A673 (cell line): ENCODE measurements around the gene DDX55. TPM values are rescaled to one million over a fixed set of nuclear protein-coding genes. Genes with fewer than 3 reads are reported as not detected.
A peak's percentile ranks its signal among the peaks of the same experiment; 100 is the strongest.

Experiments used
- BruUV-seq: library from RNA; stranded (reverse); fragments of 400-500 nt; replicated peaks from 2 replicates; lab custom pipeline; 2021; lab: Mats Ljungman, UMichigan
- CTCF ChIA-PET: fragments of 300-600 bp; sonication (Branson Sonifier 250); formaldehyde crosslinking; loops from one replicate; lab custom pipeline; 2022; ENCODE audit warnings: antibody characterized with exemption; lab: Charles Lee
- POLR2A ChIA-PET: fragments of 300-600 bp; sonication (Branson Sonifier 250); formaldehyde crosslinking; loops from one replicate; lab custom pipeline; 2022; ENCODE audit warnings: antibody characterized with exemption; ENCODE audit not compliant: low non-redundant PET; lab: Charles Lee
- DNase-seq: peaks from one replicate; pipeline ENCODE4 v3.0.0-alpha.2; 2015; ENCODE audit warnings: low spot score
- H3K27ac ChIP-seq: fragments of 200-600 bp; sonication (generic); 2 replicates; pipeline ENCODE4 v1.5.1; 2016; ENCODE audit warnings: mixed run types, low read depth, mild to moderate bottlenecking, mixed read lengths, antibody characterized with exemption, low read length; ENCODE audit not compliant: poor library complexity, severe bottlenecking
- H3K27me3 ChIP-seq: fragments of 200-600 bp; sonication (generic); replicated peaks from 2 replicates; pipeline ENCODE4 v1.6.1; 2017; ENCODE audit warnings: mixed run types, low read depth, mild to moderate bottlenecking, mixed read lengths, antibody characterized with exemption, low read length; ENCODE audit not compliant: insufficient read depth, poor library complexity
- H3K36me3 ChIP-seq: fragments of 200-600 bp; sonication (generic); 2 replicates; pipeline ENCODE4 v1.6.1; 2016; ENCODE audit warnings: mixed run types, mild to moderate bottlenecking, mixed read lengths, antibody characterized with exemption, low read length; ENCODE audit not compliant: insufficient read depth, poor library complexity, severe bottlenecking
- H3K4me1 ChIP-seq: fragments of 200-600 bp; sonication (generic); 2 replicates; pipeline ENCODE4 v1.6.1; 2017; ENCODE audit warnings: mixed run types, mild to moderate bottlenecking, mixed read lengths, antibody characterized with exemption, low read length; ENCODE audit not compliant: insufficient read depth, poor library complexity, severe bottlenecking
- H3K4me3 ChIP-seq: fragments of 200-600 bp; sonication (generic); 2 replicates; pipeline ENCODE4 v1.5.1; 2016; ENCODE audit warnings: low read depth, mixed run types, mild to moderate bottlenecking, mixed read lengths, low read length; ENCODE audit not compliant: poor library complexity, severe bottlenecking
- H3K9me3 ChIP-seq: fragments of 200-600 bp; sonication (generic); 2 replicates; pipeline ENCODE4 v1.6.1; 2016; ENCODE audit warnings: mixed run types, low read depth, mild to moderate bottlenecking, mixed read lengths, antibody characterized with exemption, low read length; ENCODE audit not compliant: poor library complexity, severe bottlenecking
- CTCF ChIP-seq: fragments of 300-800, 200-600 bp; sonication (generic); conservative IDR thresholded peaks from 2 replicates; pipeline ENCODE4 v1.5.1; 2017; ENCODE audit warnings: low read depth, mild to moderate bottlenecking, antibody characterized with exemption, low read length, moderate library complexity, mixed read lengths
- EZH2 ChIP-seq: fragments of 200-600 bp; sonication (generic); IDR thresholded peaks from 2 replicates; pipeline ENCODE4 v1.6.1; 2017; ENCODE audit warnings: borderline replicate concordance, low read depth, mild to moderate bottlenecking, mixed read lengths, antibody characterized with exemption, low read length; ENCODE audit not compliant: poor library complexity, severe bottlenecking
- intact Hi-C: fragments of 100-400 bp; cut with micrococcal nuclease; formaldehyde crosslinking; loops from one replicate; pipeline ENCODE4 v1.10.0; 2022; ENCODE audit not compliant: unreplicated experiment
- total RNA-seq: library from RNA; stranded (reverse); gene quantifications from 2 replicates; pipeline ENCODE4 v1.2.3, GENCODE V29; 2021

Gene DDX55
- total RNA-seq, 1 experiment from 2014 or later, result 53.4 TPM

GRCh38 chr12:123597100-123597499, 4.8 kb upstream of the DDX55 start:
- H3K4me1 ChIP-seq, result peaks cover 3% of the 10 kb centered on the region
- no peaks in the 10 kb centered on the region for H3K27me3 ChIP-seq
- H3K27ac ChIP-seq, result no peak overlapping the region
- intact Hi-C loops, result no loop called here
- ChIA-PET CTCF (no interaction called here), POLR2A (no interaction called here)
- H3K4me3 ChIP-seq, result no peak overlapping the region
- TF ChIP-seq EZH2 (no peak), CTCF (no peak)
- H3K36me3 ChIP-seq, result peaks cover 58% of the 10 kb centered on the region
- no peak for DNase-seq
- no peaks in the 10 kb centered on the region for H3K9me3 ChIP-seq
- BruUV-seq, result TSS peak; percentile 63

DNA sequence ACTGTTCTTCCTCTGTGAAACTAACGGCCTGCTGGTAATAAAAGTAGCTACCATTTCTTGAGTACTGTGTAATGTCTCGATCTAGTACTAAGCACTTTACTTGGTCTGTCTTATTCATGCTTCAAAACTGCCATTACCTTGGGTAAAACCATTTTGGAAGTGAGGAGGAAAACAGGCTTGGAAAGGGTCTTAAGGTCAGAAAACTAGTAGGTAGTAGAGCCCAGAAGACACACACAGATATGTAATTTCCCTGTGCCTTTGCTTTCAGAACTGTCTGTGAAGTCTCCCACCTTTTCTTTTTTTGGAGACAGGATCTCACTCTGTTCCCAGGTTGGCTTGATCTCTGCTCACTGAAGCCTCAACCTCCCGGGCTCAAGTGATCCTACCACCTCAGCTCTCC, 3.4 kb upstream of the DDX55 start:
- H3K4me1 ChIP-seq, result peaks cover 5% of the 10 kb centered on the region
- ChIA-PET POLR2A (no interaction called here), CTCF (no interaction called here)
- no peaks in the 10 kb centered on the region for H3K9me3 ChIP-seq
- H3K4me3 ChIP-seq, result no peak overlapping the region
- no peak for DNase-seq
- peaks cover 44% of the 10 kb centered on the region for H3K36me3 ChIP-seq
- H3K27me3 ChIP-seq, result no peaks in the 10 kb centered on the region
- BruUV-seq, result no TSS peak
- TF ChIP-seq CTCF, result no peak
- TF ChIP-seq EZH2, result no peak
- no peak overlapping the region for H3K27ac ChIP-seq
- intact Hi-C loops, result no loop called here

- Histone ChIP-seq H3K4me3 (no peak overlapping the region), H3K4me1 (peaks cover 6% of the 10 kb centered on the region), H3K27ac (no peak overlapping the region), H3K9me3 (no peaks in the 10 kb centered on the region), H3K27me3 (no peaks in the 10 kb centered on the region), H3K36me3 (peaks cover 41% of the 10 kb centered on the region)
- ChIA-PET POLR2A (no interaction called here), CTCF (no interaction called here)
- intact Hi-C loops, result no loop called here
- no peak for DNase-seq
- no TSS peak for BruUV-seq
- TF ChIP-seq CTCF (no peak), EZH2 (no peak)
Measured at GRCh38 chr12:123599310-123599709, 2.6 kb upstream of the DDX55 start.
